DMS153 treated with DMSO at 0.1 percent for 48 hours (cell line): Measurements from ENCODE around the gene ARHGAP40.

ENCODE experiments used
- DNase-seq: peaks from one replicate; lab custom pipeline; 2025; ENCODE audit not compliant: unreplicated experiment; lab: John Stamatoyannopoulos, UW

Gene ARHGAP40

GRCh38 chr20:38601216-38602184, at the start of gene ARHGAP40:
Gene ARHGAP40, plus strand, starts transcription at chr20:38601809.
- no peak for DNase-seq

GRCh38 chr20:38554986-38555385, 46.6 kb upstream of the ARHGAP40 start:
- DNase-seq = no peak

GRCh38 chr20:38555395-38555794, 46.2 kb upstream of the ARHGAP40 start:
- no peak for DNase-seq

GRCh38 chr20:38557174-38557573, 44.4 kb upstream of the ARHGAP40 start:
- DNase-seq = no peak

GRCh38 chr20:38558596-38559360, 42.8 kb upstream of the ARHGAP40 start:
- no peak for DNase-seq

GRCh38 chr20:38559764-38560163, 41.8 kb upstream of the ARHGAP40 start:
- no peak for DNase-seq

- no peak for DNase-seq
Measured at GRCh38 chr20:38563802-38564431, 37.7 kb upstream of the ARHGAP40 start.

- DNase-seq = no peak
Measured at GRCh38 chr20:38564680-38565079, 36.9 kb upstream of the ARHGAP40 start.

- no peak for DNase-seq
Measured at GRCh38 chr20:38566036-38566598, 35.5 kb upstream of the ARHGAP40 start.

- DNase-seq = no peak
Measured at GRCh38 chr20:38569747-38570525, 31.7 kb upstream of the ARHGAP40 start.

- no peak for DNase-seq
Measured at GRCh38 chr20:38573413-38573812, 28.2 kb upstream of the ARHGAP40 start.

GRCh38 chr20:38579219-38579910, 22.2 kb upstream of the ARHGAP40 start:
- DNase-seq = no peak

GRCh38 chr20:38579921-38580320, 21.7 kb upstream of the ARHGAP40 start:
- DNase-seq = no peak

GRCh38 chr20:38581013-38581412, 20.6 kb upstream of the ARHGAP40 start, which contains the start of gene ADIG:
Gene ADIG, plus strand, starts transcription at chr20:38581197. Its CDS starts 54 bp downstream, at chr20:38581251.
- peak; percentile 12 for DNase-seq

- no peak for DNase-seq
Measured at GRCh38 chr20:38581830-38582358, 19.7 kb upstream of the ARHGAP40 start.

GRCh38 chr20:38583306-38583705, 18.3 kb upstream of the ARHGAP40 start:
- no peak for DNase-seq

- DNase-seq = no peak
Measured at GRCh38 chr20:38584099-38584763, 17.4 kb upstream of the ARHGAP40 start.

GRCh38 chr20:38585404-38586180, 16.0 kb upstream of the ARHGAP40 start:
- no peak for DNase-seq
